Transverse colon (tissue), 4 donors: ENCODE data around the gene YPEL4.

Source experiments
- POLR2A ChIP-seq: fragments of 450-650 bp; IDR thresholded peaks from one replicate; pipeline ENCODE4 v1.6.1; 2016; ENCODE audit warnings: antibody characterized with exemption, mild to moderate bottlenecking, moderate library complexity
- POLR2AphosphoS5 ChIP-seq, 3 donors: sonication (generic); formaldehyde crosslinking; IDR thresholded peaks; one replicate each; pipeline ENCODE4 v1.6.1; 2016; ENCODE audit warnings: antibody characterized with exemption in 3 of 3
- TF ChIP-seq, protein P1 (sequence below), 5 experiments: fragments of 200-600 bp in 3 of 5; fragments of 450-650 bp in 2 of 5; sonication (generic) in 3 of 5; IDR thresholded peaks; 1 replicate in 2 of 5; 2 replicates in 3 of 5; pipeline ENCODE4 v1.5.1; 2016 to 2017; ENCODE audit warnings: antibody characterized with exemption in 5 of 5, inconsistent platforms in 3 of 5, mild to moderate bottlenecking in 2 of 5, moderate library complexity in 1 of 5

DNA sequence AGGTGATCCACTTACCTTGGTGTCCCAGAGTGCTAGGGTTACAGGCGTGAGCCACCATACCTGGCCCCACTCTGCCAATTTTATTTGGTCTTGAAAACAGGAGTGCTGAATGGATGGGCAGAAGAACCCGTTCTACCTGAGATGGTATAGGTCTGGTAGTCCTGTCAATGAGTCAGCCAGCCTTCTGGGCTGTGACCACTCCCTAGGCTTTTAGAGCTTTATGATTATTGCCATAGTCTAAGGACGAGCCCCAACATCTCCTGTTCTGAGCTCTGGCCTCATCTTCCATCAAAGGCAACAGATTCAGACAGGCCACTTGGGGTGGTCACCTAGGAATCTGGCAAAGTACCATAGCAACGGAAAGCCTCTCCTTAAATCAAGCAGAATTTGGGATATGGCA is 29.7 kb upstream of the YPEL4 start:
- no peak for TF ChIP-seq POLR2A
- TF ChIP-seq, protein P1, sequence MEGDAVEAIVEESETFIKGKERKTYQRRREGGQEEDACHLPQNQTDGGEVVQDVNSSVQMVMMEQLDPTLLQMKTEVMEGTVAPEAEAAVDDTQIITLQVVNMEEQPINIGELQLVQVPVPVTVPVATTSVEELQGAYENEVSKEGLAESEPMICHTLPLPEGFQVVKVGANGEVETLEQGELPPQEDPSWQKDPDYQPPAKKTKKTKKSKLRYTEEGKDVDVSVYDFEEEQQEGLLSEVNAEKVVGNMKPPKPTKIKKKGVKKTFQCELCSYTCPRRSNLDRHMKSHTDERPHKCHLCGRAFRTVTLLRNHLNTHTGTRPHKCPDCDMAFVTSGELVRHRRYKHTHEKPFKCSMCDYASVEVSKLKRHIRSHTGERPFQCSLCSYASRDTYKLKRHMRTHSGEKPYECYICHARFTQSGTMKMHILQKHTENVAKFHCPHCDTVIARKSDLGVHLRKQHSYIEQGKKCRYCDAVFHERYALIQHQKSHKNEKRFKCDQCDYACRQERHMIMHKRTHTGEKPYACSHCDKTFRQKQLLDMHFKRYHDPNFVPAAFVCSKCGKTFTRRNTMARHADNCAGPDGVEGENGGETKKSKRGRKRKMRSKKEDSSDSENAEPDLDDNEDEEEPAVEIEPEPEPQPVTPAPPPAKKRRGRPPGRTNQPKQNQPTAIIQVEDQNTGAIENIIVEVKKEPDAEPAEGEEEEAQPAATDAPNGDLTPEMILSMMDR (IDR thresholded peaks at IDR 0.05) = no peak
- no peak for TF ChIP-seq POLR2AphosphoS5 (IDR thresholded peaks at IDR 0.05)
